Fibroblast of gingiva (primary cell): ENCODE data around the gene BICDL1.

Experiments
- DNase-seq: peaks from one replicate; pipeline ENCODE4 v3.0.0-alpha.2; 2011; ENCODE audit warnings: low read depth

The BICDL1 gene

DNA sequence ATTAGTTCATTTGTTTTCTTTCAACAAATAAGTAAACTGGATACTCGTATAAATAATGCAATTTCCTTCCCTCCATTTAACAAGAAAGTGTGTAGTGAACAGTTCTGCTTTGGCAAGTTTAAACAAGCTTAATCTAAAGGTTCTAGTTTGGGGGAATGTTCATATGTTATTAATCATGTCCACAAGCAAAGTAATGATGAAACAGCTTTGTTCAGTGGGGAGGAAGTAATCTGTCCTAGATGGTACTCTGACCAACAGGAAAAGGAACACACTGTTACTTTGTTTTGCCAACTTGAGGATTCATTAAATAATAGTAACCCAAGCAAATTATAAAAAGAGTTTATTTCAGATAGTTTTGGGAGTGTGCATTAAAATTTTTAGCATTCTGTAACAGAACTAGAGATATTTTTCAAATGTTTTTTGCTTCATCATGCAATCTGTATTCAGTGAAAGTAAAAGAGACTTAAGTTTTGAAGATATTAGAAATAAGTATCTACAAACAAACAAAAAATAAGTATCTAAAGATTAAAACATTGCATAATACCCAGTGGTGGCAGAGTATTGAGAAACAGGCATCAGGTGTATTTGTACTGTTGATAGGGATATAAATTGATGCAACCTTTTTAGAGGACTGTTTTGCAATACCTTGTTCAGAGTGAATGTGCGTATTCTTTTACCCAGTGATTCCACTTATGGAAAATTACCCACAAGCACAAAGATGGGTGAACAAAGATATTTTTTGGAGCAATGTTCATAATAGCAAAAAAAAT is 66.4 kb downstream of the BICDL1 start:
- DNase-seq, result peak; percentile 72

DNA sequence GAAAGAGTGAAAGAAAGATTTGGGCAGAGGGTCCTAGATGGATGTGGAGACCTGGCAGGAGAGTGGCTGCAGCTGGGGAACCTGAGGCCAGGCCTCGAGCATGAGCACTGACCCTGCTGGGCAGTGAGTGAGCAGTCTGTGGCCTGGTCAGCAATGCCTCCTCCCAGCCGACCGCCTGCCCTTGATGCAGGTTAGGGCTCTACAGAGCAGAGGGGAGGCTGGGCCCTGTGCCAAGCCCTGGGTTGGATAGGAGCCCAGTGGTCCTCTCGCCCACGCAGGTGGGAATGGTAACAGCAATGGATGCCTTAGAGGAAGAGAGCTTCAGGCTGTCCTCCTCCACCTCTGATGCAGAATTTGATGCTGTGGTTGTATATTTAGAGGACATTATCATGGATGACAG is 67.7 kb downstream of the BICDL1 start:
- no peak for DNase-seq

DNA sequence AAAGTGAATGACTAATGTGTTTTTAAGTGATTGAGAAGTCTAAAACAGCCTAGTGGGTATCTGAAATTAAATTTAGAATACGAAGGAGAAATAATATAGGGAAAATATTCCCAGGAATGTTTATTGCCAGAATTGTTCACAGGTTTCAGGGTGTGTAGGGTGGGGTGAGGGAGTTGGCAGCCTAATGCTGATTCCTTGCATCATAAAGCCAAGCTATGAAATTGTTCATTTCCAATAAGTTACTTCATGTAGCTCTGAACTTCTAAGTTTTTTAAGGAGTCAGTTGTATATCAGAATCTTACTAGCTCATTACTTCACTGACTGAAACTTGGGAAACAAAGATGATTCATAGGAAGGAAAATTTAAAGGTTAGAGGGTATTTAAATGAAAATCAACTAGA is 71.2 kb downstream of the BICDL1 start:
- DNase-seq, result peak; percentile 7

DNA sequence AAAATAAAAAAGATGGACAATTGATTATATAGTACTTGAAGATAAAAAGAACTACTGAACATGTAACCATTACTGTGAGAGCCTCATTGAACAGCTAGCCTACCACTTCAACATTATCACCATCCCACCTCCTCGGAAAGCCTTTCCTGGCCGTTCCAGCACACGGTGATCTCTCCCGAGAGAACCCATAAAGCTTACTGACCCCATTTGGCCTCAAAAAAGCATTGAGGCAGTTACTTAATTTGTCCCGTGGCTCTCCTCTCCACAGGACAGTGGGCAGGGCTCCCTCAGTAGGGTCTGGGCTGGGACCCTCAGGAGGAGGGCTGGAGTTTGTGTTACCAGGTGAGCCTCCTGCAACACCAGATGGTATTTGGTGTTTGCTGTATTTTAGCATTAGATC is 71.7 kb downstream of the BICDL1 start:
- DNase-seq, result no peak

DNA sequence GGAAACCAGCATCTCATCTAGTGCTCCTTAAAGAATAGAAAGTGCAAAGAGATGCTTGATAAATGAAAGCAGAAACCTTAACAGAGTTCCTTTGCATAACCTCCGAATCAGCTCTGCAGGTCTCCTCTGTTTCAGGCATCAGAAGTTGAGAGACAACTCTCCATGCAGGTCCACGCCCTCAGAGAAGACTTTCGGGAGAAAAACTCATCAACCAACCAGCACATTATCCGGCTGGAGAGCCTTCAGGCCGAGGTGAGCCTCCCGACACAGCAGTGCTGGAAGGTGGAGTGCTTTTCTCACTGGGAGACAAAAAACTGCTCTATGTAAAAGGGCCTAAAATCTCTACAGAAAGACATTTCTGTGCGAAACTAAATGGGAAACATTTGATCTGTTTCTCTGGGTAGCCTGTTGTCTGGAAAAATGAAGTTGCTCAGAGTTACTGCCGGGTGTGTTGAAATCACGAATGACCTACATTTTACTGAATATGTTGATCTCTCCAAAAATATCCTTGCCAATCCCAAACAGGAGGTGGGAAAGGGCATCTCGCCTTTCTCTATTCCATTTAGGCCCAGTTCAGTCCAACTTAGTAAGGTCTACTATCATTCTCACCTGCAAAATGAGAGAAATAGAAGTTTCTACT is 72.7 kb downstream of the BICDL1 start:
- DNase-seq, result peak; percentile 4

DNA sequence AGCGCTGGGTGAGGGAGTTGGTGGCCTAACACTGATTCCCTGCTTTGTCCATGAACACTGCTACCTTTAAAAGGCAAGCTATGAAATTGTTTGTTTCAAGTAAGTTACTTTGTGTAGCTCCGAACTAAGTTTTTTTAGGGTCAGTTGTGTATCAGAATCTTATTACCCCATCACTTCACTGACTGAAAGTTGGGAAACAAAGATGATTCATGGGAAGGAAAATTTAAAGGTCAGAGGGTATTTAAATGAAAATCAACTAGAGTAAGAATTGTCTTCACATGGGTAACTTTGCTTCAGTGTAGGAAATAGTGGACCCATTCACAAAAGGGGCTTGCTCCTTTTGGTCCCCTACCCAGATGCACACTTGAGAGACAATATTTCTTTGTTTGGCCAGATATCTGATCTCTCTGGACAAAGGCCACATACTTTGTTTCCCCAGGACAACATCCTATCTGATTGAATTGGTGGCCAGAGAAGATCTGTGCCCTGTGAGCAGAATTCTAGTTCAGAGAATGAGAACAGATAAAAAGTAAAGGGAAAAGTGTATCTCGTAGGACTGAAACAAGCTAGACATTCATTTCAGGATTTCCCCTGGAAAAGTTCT is 74.0 kb downstream of the BICDL1 start:
- peak; percentile 8 for DNase-seq

DNA sequence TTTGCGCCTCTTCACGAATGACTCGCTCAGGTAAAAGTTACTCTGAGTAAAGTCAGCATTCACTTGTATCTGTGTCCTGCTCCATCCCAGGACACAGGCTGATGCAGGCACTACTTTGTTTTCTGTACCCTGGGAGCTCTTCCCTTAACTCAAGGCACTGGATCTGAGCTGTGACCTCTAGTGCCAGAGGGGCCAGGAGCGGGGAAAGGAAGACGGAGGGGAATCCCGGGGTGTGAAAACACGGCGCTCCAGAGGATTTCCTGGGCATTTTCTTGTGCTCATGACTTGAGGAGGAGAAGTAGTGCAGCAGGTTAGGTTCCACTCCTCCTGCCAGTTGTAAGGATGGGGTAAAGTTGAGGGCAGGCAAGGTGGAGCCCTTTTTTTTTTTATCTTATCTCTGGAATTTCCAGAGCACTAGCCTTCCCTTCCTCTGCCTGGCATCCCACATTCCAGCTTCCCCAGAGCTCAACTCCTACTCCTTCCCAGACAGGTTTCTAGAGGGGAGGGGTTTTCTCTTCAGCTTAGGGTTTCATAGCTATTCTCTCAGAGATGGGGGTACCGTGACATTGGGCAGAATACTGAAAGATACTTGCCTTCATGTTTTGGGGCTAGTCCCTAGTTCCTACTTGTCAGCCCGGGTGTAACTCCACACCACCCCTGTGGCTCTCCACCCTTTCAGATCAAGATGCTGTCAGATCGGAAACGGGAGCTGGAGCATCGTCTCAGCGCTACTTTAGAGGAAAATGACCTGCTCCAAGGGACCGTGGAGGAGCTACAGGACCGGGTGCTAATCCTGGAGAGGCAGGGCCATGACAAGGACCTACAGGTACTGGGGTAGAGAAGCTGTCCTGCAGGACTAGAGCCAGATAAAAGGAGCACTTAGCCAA is 75.3 kb downstream of the BICDL1 start:
- no peak for DNase-seq

DNA sequence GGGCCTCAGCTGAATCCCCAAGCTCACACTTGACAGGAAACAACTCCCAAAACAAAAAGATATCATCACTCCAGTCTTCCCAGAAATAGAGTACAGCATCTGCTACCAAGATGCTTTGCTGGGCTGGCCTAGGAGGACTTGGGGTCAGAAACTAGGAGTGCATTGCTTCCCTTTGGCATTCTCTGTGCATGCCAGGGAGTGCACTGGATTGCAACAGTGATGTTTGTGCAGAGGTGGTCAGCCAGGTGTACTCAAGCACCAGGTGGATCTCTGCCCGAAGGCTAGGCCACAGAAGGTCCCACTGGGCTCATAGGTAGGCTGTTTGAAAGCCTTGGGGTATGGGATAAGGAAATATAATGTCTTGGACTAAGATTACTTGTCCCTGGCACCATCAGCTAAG is 76.4 kb downstream of the BICDL1 start:
- no peak for DNase-seq

DNA sequence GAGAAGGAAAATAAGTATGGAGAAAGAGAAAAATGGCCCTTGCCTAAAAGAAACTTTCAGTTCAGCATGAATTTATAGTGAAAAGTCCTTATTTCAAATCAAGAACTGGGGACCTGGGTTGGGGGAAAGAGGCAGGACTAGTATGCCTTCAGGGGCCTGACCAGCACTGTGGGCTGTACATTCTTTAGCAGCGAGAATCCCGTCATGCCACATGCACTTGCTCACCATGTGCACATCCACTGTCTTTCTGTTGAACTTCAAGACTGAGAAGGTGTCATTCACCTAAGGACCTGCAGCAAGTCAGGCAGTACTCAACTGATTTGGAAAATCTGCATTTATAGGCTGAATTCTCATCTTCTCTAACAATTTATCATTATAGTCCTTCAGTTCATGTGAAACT is 77.3 kb downstream of the BICDL1 start:
- no peak for DNase-seq

DNA sequence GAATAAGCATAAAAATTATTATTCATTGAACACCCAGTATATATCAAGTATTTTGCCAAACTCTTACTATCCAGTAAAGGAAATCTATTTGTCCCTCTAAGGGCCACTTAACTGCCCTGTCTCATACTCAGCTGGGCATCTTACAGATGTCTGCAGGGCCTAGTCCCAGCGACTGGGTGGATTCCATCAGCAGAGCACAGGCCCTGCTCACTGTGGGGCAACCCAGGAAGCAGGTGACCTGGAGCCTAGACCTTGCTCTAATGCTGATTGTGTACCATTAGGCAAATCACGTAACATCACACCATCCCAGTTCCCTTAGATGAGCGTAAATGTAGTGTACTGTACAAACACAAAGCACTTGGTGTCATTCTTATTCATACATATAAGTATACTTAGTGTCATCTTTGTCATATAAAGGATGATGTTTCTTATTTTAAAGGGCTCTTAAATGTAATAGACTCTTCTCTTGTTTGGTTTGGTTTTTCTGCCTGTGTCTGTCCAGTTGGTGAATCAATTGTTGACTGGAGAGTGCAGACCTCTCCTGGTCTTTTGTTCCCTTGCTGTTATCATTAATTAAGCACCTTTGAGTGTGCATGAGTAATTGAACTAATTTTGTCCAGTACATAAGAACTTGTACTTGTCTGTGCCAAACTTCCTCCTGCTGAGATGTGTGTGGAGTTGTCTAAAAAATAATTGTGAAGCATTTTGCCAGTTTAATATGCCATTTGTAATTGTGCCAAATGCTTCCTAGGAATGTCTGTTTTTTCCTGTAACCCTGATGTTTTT is 78.2 kb downstream of the BICDL1 start:
- DNase-seq, result no peak

DNA sequence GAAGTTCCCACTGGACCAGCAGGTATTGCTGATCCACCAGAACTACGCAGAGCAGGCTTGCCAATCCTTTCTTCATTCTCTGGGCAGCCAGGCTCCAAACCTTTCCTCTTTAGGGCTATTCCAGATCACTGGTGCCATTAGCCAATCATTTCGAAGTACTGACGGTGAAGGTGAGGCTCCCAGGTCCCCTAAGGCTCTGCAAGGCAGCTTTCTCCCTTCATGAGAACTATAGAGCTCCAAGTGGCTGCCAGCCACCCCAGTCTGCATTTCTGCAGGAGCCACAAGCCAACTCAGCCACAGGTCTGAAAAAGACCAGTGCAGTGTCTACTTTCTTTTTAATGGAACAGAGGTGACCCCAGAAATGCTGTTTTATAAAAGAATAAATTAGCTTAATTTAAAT is 78.9 kb downstream of the BICDL1 start:
- DNase-seq, result no peak

DNA sequence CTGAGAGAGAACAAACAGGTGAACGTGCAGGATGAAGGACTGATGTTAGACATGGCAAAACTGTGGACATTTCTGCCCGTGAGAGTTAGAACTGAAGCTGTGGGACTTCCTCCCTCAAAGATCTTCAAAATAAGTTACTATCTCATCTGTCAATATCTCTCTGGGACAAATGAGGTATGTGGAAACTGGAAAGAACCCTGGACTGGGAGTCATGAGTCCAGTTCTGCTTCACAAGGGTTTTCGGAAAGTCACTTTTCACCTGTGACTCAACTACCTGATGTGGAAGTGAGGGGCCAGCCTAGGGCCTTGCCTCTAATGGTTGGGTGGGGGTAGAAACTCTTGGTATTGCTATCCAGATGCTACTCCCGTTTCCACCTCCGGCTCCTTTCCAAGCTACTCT is 80.2 kb downstream of the BICDL1 start:
- DNase-seq, result no peak

DNA sequence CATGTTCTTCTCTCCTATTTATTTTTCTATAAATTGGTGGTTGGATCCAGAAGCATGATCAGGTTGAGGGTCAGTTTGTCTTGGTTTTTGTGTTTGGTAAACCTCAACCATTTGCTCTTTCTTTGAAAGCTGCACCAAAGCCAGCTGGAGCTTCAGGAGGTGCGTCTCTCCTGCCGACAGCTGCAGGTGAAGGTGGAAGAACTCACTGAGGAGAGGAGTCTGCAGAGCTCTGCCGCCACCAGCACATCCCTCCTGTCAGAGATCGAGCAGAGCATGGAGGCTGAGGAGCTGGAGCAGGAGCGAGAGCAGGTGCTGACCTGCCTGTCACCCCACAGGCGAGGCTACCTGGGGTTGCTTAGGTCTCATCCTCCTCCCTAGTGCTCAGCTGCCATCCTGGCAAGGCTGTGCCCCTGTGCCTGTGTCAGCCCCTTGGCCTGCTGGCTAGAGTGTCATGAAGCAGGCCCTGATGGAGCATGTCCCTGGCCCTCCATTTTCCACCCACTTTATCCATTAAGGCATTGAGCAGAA is 82.5 kb downstream of the BICDL1 start:
- DNase-seq, result no peak

DNA sequence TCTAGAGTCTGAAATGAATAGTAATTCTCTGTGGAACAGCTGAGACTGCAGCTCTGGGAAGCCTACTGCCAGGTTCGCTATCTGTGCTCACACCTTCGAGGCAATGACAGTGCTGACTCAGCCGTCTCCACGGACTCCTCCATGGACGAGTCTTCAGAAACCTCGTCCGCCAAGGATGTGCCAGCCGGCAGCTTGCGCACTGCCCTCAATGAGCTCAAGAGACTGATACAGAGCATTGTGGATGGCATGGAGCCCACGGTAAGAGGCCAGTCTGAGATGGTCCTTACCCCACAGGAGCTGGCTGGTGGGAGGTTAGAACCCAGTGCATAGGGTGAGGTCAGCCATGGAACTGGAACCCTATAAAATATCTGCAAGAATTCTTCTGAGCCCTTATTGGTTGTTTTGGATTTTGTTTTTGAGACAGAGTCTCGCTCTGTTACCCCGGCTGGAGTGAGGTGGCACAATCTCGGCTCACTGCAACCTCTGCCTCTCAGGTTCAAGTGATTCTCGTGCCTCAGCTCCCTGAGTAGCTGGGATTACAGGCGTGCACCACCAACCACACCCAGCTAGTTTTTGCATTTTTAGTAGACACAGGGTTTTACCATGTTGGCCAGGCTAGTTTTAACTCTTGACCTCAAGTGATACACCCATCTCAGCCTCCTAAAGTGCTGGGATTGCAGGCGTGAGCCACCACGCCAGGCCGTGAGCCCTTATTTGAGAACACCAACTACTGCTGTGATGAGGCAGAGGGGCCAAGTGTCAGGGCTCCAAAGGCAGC is 83.6 kb downstream of the BICDL1 start:
- no peak for DNase-seq

DNA sequence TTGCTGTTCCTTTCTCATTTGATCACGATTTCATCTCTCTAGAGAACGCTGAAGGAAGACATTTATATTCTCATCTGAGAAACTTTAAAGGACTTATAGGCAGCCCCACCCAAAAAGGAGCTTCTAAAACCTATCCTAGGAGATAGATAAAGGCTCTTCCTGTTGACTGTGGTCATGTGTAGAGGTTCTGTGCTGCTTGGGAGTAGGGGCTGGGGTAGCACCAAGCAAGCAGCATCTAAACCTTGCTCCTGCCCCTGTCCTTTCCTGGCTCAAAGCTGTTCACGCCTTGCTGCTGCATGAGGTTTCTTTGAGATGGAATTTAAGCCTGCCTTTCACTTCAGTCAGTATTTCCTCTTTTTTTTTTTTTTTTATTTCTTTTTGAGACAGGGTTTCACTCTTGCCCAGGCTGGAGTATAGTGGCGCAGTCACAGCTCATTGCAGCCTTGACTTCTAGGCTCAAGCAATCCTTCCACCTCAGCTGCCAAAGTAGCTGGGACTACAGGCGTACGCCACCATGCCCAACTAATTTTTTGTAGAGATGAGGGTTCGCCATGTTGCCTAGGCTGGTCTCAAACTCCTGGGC is 86.1 kb downstream of the BICDL1 start:
- no peak for DNase-seq

DNA sequence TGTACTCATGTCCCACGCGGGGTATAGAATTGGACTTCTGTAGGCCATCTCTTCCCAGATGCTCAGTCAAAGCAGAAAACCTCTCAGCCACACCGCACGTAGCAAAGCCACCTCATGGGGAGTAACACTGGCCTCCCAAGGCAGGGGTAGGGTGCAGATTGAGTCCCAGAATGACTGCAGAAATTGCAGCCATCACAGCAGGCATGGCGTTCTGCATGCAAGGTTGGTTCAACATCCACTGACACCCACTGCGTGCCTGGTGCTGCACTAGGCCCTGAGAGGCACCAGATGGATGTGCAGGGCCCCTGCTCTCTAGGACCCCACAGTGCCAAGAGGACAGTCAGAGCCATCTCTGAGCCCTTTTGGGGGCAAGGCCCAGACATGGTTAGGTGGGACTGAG is 87.6 kb downstream of the BICDL1 start:
- DNase-seq, result no peak

DNA sequence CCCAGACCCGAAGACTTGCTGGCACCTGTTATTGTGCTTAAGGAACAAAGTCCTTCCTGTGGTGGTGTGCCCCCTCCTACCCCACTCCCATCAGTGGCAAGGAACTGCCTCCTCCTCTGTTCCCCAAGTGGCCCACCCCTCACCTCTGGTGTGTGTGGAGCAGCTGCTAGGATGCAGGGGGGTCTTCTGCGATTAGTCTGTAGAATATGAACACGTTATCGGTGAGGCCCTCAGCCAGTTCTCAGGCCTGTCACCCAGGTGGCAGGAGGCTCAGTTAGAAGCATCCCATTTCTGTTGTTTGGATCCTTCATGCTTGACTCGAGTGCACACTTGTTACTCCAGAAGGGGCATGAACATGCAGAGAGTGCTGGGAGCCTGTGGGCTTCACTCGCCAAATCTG is 88.2 kb downstream of the BICDL1 start:
- no peak for DNase-seq

DNA sequence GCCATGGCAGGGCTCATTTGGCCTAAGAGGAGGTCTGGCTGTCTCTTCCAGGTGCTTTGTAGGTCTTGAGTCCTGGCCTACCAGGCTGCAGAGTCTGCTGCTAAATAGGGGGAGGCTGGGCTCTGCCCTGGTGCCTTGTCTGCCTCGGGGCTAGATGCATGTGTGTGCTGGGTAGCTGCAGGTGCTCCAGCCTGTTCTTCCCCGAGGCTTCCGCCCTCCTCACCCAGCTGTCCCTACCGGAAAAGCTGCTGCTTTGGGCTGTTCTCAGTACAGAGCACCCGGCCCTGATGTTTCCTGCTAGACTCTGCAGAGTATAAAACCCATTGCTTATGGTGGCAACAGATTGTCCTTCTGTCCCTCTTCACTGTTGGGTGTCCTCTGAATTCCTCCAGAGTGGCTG is 89.8 kb downstream of the BICDL1 start:
- DNase-seq, result no peak

DNA sequence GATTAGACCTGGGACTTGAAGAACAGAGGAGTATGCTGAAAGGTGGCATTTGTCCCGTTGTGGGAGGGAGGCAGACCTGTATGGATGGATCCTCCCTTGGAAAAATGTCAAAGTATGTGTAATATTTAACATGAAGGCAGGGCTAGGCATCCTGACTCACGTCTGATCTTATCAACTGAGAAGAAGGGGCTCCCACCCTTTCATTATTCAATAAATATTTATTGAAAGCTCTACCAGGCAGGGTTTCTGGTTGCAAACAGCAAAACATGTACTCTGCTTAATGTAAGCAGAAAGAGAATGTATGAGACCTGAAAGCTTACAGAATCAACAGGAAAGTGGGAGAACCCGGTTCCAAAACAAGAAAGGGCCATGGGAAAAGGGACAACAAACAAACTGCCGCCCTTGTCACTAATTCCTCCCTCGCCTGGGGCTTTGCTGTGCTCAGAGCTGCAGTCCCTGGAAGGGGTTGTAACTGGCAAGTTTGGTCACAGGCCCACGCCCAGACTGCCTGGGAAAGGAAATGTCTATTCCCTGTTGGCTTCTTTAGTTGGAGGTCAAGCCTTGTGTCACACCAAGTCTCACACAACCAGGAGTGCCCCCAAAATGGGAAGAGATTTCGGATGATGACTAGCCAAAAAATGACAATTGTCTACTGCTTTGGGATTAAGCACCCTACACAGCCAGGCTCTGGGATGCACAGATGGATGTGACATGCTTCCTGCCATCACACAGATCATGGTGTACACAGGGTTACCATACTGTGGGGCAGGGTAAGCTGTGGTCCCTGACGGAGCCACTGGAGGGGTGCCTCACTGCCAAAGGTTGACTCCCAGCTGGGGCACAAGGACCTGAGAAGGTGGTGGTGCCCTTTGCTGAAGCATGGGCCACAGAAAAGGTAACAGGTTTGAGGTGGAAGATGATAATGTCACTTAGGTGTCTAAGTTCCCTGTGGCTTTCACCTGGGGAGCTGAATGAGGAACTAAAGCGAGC is 90.7 kb downstream of the BICDL1 start:
- no peak for DNase-seq
